H1 (cell line): ENCODE measurements around the gene NRXN2. TPM values are rescaled to one million over a fixed set of nuclear protein-coding genes. Genes with fewer than 3 reads are reported as not detected.

Source experiments
- ATF3 ChIP-seq: IDR thresholded peaks from 2 replicates; pipeline ENCODE4 v1.6.1; 2011; ENCODE audit warnings: low read depth, mild to moderate bottlenecking, low read length; ENCODE audit not compliant: insufficient read depth
- CHD2 ChIP-seq: IDR thresholded peaks from 2 replicates; pipeline ENCODE4 v1.6.1; 2012; ENCODE audit warnings: low read length, improper control_type of control experiment
- CHD7 ChIP-seq: fragments of 300-600 bp; sonication (generic); IDR thresholded peaks from 2 replicates; pipeline ENCODE4 v1.7.1; 2012; ENCODE audit warnings: low read length, moderate library complexity, mild to moderate bottlenecking, inconsistent platforms; ENCODE audit not compliant: insufficient replicate concordance
- MAFK ChIP-seq: IDR thresholded peaks from 2 replicates; pipeline ENCODE4 v1.6.1; 2012; ENCODE audit warnings: low read depth, mild to moderate bottlenecking, improper control_type of control experiment, low read length
- MAX ChIP-seq: IDR thresholded peaks from 2 replicates; pipeline ENCODE4 v1.6.1; 2012; ENCODE audit warnings: inconsistent platforms
- NANOG ChIP-seq: IDR thresholded peaks from 2 replicates; pipeline ENCODE4 v1.6.1; 2011; ENCODE audit warnings: low read length, low read depth, mild to moderate bottlenecking, inconsistent platforms; ENCODE audit not compliant: insufficient read depth, poor library complexity, severe bottlenecking
- RNF2 ChIP-seq: fragments of 200-900, 300-1000 bp; sonication (generic); IDR thresholded peaks from 2 replicates; pipeline ENCODE4 v1.7.1; 2016; ENCODE audit warnings: borderline replicate concordance, low read depth, mild to moderate bottlenecking, antibody characterized with exemption, low read length; ENCODE audit not compliant: poor library complexity, severe bottlenecking; ENCODE audit errors: missing control alignments
- SAP30 ChIP-seq: fragments of 300-600 bp; sonication (generic); IDR thresholded peaks from 2 replicates; pipeline ENCODE4 v1.7.1; 2012; ENCODE audit warnings: low read length, moderate library complexity, mild to moderate bottlenecking, inconsistent platforms; ENCODE audit not compliant: insufficient read depth, insufficient replicate concordance
- SIX5 ChIP-seq: IDR thresholded peaks from 2 replicates; pipeline ENCODE4 v1.6.1; 2011; ENCODE audit warnings: mild to moderate bottlenecking, low read depth, low read length
- TEAD4 ChIP-seq: IDR thresholded peaks from 2 replicates; pipeline ENCODE4 v1.6.1; 2012; ENCODE audit warnings: low read depth, low read length, inconsistent platforms, mixed read lengths
- polyA plus RNA-seq, 7 experiments: library from polyadenylated mRNA; depleted of rRNA in 3 of 7; stranded (reverse) in 5 of 7; unstranded in 2 of 7; fragments of >200 nt in 5 of 7; fragments of 200-250 nt in 2 of 7; gene quantifications; 1 replicate in 5 of 7; 2 replicates in 1 of 7; 4 replicates in 1 of 7; pipeline versions ENCODE4 v1.2.1 to v1.2.3, GENCODE V29; 2011 to 2013; ENCODE audit warnings: missing spikeins in 2 of 7, mixed read lengths in 2 of 7
- total RNA-seq: library from RNA; stranded (reverse); fragmentation: NEBNext Ultra II Directional; extraction: Animal tissue kit (Norgen Biotek cat#: 25700); gene quantifications from 2 replicates; pipeline ENCODE4 v1.2.1, GENCODE V29; 2021

Gene NRXN2
- total and polyA plus RNA-seq, 2 of the 8 experiments (the other 6 are each of a cell fraction or from before 2014, with no cell fraction given) = 1.3 to 11.5 TPM

- no peak for TF ChIP-seq CHD7
- no peak for TF ChIP-seq ATF3
- TF ChIP-seq SAP30 = no peak
- TF ChIP-seq NANOG = no peak
- no peak for TF ChIP-seq MAX
- TF ChIP-seq CHD2 = no peak
- TF ChIP-seq MAFK = no peak
- TF ChIP-seq SIX5 = no peak
- no peak for TF ChIP-seq TEAD4
- TF ChIP-seq RNF2 = no peak
These were observed 132.2 kb downstream of the NRXN2 start, which contains the start of gene SLC22A12 (continued) for GRCh38 chr11:64590763-64591221.
